ENCODE results near the gene SERINC5. TPM values are rescaled to one million over a fixed set of nuclear protein-coding genes. Genes with fewer than 3 reads are reported as not detected.
A peak's percentile ranks its signal among the peaks of the same experiment; 100 is the strongest.

The SERINC5 gene
- total and polyA plus RNA-seq, 4 donors, result 6.2 to 84.5 (median 23.9) TPM

DNA sequence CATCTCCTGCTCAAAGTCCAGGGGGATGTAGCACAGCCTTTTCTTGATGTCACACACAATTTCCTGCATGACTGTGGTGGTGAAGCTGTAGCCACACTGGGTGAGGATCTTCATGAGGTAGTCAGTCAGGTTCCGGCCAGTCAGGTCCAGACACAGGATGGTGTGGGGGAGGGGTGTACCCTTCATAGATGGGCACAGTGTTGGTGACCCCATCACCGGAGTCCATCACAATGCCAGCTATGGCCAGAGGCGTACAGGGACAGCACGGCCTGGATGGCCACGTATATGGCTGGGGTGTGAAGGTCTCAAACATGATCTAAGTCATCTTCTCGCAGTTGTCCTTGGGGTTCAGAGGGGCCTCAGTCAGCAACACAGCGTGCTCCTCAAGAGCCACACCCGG, 44.3 kb upstream of the SERINC5 start:
- Histone ChIP-seq H3K36me3 (ENCODE audit: control insufficient read depth in 4 of 4, insufficient read depth in 4 of 4, low read length in 4 of 4) (no peaks in the 10 kb centered on the region), H3K27me3 (ENCODE audit: control insufficient read depth in 3 of 3, insufficient read depth in 3 of 3, low read length in 2 of 3) (no peaks in the 10 kb centered on the region), H3K9ac (ENCODE audit: insufficient read depth in 1 of 2, low read length in 2 of 2) (no peak overlapping the region), H3K9me3 (ENCODE audit: control insufficient read depth in 4 of 4, insufficient read depth in 3 of 4, low read length in 3 of 4) (no peaks in the 10 kb centered on the region), H3K4me1 (ENCODE audit: control insufficient read depth in 5 of 5, insufficient read depth in 5 of 5, low read length in 5 of 5) (no peaks in the 10 kb centered on the region), H3K27ac (ENCODE audit: low read depth in 1 of 2, low read length in 1 of 2) (no peak overlapping the region), H3K4me3 (no peak overlapping the region)
- no peak for ATAC-seq (ENCODE audit: insufficient read depth, low FRiP score)
- no peak for DNase-seq
- WGBS, 2 donors, result 79 to 94% methylated on average over 7 to 8 of the region's 8 CpGs
- TF ChIP-seq, protein P1, sequence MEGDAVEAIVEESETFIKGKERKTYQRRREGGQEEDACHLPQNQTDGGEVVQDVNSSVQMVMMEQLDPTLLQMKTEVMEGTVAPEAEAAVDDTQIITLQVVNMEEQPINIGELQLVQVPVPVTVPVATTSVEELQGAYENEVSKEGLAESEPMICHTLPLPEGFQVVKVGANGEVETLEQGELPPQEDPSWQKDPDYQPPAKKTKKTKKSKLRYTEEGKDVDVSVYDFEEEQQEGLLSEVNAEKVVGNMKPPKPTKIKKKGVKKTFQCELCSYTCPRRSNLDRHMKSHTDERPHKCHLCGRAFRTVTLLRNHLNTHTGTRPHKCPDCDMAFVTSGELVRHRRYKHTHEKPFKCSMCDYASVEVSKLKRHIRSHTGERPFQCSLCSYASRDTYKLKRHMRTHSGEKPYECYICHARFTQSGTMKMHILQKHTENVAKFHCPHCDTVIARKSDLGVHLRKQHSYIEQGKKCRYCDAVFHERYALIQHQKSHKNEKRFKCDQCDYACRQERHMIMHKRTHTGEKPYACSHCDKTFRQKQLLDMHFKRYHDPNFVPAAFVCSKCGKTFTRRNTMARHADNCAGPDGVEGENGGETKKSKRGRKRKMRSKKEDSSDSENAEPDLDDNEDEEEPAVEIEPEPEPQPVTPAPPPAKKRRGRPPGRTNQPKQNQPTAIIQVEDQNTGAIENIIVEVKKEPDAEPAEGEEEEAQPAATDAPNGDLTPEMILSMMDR (IDR thresholded peaks at IDR 0.05; ENCODE audit: control extremely low read depth, extremely low read depth), result no peak

DNA sequence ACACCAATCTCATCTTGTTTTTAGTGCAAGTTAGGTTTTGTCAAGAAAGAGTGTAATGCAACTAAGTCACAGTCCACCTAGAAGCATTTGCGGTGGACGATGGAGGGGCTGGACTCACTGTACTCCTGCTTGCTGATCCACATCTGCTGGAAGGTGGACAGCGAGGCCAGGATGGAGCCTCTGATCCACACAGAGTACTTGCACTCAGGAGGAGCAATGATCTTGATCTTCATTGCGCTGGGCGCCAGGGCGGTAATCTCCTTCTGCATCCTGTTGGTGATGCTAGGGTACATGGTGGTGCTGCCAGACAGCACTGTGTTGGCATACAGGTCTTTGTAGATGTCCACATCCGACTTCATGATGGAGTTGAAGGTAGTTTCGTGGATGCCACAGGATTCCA, 43.8 kb upstream of the SERINC5 start:
- Histone ChIP-seq H3K9me3 (ENCODE audit: control insufficient read depth in 4 of 4, insufficient read depth in 3 of 4, low read length in 3 of 4) (no peaks in the 10 kb centered on the region), H3K4me3 (no peak overlapping the region), H3K36me3 (ENCODE audit: control insufficient read depth in 4 of 4, insufficient read depth in 4 of 4, low read length in 4 of 4) (no peaks in the 10 kb centered on the region), H3K4me1 (ENCODE audit: control insufficient read depth in 5 of 5, insufficient read depth in 5 of 5, low read length in 5 of 5) (no peaks in the 10 kb centered on the region), H3K27ac (ENCODE audit: low read depth in 1 of 2, low read length in 1 of 2) (no peak overlapping the region), H3K9ac (ENCODE audit: insufficient read depth in 1 of 2, low read length in 2 of 2) (no peak overlapping the region), H3K27me3 (ENCODE audit: control insufficient read depth in 3 of 3, insufficient read depth in 3 of 3, low read length in 2 of 3) (no peaks in the 10 kb centered on the region)
- WGBS, 2 donors, result 93 to 98% methylated on average over 8 of the region's 8 CpGs
- TF ChIP-seq, protein P1 (IDR thresholded peaks at IDR 0.05; ENCODE audit: control extremely low read depth, extremely low read depth), result no peak
- ATAC-seq (ENCODE audit: insufficient read depth, low FRiP score) (no peak), DNase-seq (no peak)

DNA sequence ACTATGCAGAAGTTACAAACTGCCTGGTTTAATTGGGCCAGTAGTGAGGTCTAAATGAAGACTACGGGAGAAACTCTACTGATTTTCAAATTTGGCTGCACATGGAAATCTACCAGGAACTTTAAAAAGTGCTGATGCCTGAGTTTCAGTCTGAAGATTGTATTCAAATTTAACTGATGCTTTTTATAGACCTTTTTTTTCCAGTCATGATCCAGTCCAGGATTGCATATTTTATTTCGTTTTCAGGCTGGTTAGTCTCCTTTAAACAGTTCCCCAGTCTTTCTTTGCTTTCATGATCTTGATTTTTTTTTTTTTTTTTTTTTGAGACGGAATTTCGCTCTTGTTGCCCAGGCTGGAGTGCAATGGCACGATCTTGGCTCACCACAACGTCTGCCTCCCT, 40.3 kb upstream of the SERINC5 start:
- no peak overlapping the region for H3K4me3 ChIP-seq
- no peak for ATAC-seq (ENCODE audit: insufficient read depth, low FRiP score)
- no peaks in the 10 kb centered on the region for H3K4me1 ChIP-seq (ENCODE audit: control insufficient read depth in 5 of 5, insufficient read depth in 5 of 5, low read length in 5 of 5)
- no peaks in the 10 kb centered on the region for H3K9me3 ChIP-seq (ENCODE audit: control insufficient read depth in 4 of 4, insufficient read depth in 3 of 4, low read length in 3 of 4)
- no peaks in the 10 kb centered on the region for H3K36me3 ChIP-seq (ENCODE audit: control insufficient read depth in 4 of 4, insufficient read depth in 4 of 4, low read length in 4 of 4)
- DNase-seq, result peak in 1 of 3 donors; percentile 18
- no peak overlapping the region for H3K27ac ChIP-seq (ENCODE audit: low read depth in 1 of 2, low read length in 1 of 2)
- no peak overlapping the region for H3K9ac ChIP-seq (ENCODE audit: insufficient read depth in 1 of 2, low read length in 2 of 2)
- TF ChIP-seq, protein P1 (IDR thresholded peaks at IDR 0.05; ENCODE audit: control extremely low read depth, extremely low read depth), result no peak
- 71 to 80% methylated on average over 6 of the region's 6 CpGs for WGBS, 2 donors
- H3K27me3 ChIP-seq (ENCODE audit: control insufficient read depth in 3 of 3, insufficient read depth in 3 of 3, low read length in 2 of 3), result no peaks in the 10 kb centered on the region

DNA sequence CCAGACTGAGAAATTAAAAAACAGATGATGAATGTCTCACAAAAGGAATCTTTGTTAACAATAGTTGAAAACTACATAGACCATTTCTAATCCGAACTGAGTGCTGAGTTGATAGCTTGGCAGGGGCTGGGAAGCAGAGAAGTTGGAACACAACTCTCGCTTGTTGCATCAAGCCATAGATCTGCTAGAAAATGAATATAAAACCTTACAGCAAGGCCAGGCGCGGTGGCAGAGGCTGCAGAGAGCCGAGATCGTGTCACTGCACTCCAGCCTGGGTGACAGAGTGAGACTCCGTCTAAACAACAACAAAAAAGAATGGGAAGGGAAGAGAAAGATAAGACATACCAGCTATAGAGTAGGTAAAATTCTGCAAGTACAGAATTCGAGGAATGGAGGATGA, 35.9 kb upstream of the SERINC5 start:
- H3K4me1 ChIP-seq (ENCODE audit: control insufficient read depth in 5 of 5, insufficient read depth in 5 of 5, low read length in 5 of 5), result no peaks in the 10 kb centered on the region
- no peaks in the 10 kb centered on the region for H3K9me3 ChIP-seq (ENCODE audit: control insufficient read depth in 4 of 4, insufficient read depth in 3 of 4, low read length in 3 of 4)
- TF ChIP-seq, protein P1 (IDR thresholded peaks at IDR 0.05; ENCODE audit: control extremely low read depth, extremely low read depth), result no peak
- 87 to 89% methylated on average over 8 of the region's 8 CpGs for WGBS, 2 donors
- no peaks in the 10 kb centered on the region for H3K36me3 ChIP-seq (ENCODE audit: control insufficient read depth in 4 of 4, insufficient read depth in 4 of 4, low read length in 4 of 4)
- no peaks in the 10 kb centered on the region for H3K27me3 ChIP-seq (ENCODE audit: control insufficient read depth in 3 of 3, insufficient read depth in 3 of 3, low read length in 2 of 3)
- H3K9ac ChIP-seq (ENCODE audit: insufficient read depth in 1 of 2, low read length in 2 of 2), result no peak overlapping the region
- DNase-seq (no peak), ATAC-seq (ENCODE audit: insufficient read depth, low FRiP score) (no peak)
- H3K4me3 ChIP-seq, result no peak overlapping the region
- H3K27ac ChIP-seq (ENCODE audit: low read depth in 1 of 2, low read length in 1 of 2), result no peak overlapping the region

Data from lung (tissue), 12 donors.